HG03354 (cell line): ENCODE results near the gene KMT2E.
"Not testable (repeated sequence)": the region's sequence is repeated elsewhere in the genome, so short reads cannot be mapped to it uniquely, and the experiment has no call there.

Source experiments
- ATAC-seq: cut with Tn5 transposase; IDR thresholded peaks from one replicate; pipeline ENCODE4 v1.9.1; 2021; ENCODE audit warnings: mild to moderate bottlenecking; ENCODE audit not compliant: unreplicated experiment, poor library complexity, severe bottlenecking

KMT2E gene

DNA sequence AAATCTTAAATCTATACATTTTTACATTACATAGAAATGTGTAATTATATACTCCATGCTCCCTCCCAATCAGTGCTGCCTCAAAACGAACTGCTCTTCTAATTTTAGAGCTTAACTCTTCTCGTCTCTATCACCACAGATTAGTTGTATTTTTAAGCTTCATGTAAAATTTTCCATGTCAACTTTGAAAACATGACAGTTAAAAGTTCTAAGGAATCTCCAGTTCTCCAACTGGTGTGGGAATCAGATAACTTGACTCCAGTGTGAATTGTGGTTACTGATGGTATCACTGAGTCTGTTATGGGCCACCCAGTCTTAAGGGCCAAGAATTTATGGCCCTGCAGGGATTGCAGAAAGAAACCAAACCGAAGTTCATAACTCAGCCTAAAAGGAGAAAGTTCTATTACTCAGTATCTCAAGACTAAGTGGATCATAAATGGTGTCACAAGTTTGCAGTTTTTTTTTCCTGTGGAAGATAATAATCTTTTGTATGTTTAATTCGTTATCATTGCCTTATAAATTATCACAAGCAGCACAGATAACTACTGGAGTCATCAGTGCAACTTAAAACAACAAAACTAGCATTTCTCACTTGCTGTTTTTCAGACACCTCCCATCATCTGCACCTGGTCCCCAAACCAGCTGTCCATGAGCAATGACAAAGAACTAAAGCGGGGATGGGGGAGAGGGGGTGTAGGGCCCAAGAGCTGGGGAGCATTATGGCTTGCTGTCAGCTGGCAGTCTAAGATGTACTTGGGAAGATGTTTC, 31.5 kb upstream of the KMT2E start:
- no peak for ATAC-seq

- ATAC-seq, result no peak
Observed at GRCh38 chr7:104983076-104983577, 30.9 kb upstream of the KMT2E start.

DNA sequence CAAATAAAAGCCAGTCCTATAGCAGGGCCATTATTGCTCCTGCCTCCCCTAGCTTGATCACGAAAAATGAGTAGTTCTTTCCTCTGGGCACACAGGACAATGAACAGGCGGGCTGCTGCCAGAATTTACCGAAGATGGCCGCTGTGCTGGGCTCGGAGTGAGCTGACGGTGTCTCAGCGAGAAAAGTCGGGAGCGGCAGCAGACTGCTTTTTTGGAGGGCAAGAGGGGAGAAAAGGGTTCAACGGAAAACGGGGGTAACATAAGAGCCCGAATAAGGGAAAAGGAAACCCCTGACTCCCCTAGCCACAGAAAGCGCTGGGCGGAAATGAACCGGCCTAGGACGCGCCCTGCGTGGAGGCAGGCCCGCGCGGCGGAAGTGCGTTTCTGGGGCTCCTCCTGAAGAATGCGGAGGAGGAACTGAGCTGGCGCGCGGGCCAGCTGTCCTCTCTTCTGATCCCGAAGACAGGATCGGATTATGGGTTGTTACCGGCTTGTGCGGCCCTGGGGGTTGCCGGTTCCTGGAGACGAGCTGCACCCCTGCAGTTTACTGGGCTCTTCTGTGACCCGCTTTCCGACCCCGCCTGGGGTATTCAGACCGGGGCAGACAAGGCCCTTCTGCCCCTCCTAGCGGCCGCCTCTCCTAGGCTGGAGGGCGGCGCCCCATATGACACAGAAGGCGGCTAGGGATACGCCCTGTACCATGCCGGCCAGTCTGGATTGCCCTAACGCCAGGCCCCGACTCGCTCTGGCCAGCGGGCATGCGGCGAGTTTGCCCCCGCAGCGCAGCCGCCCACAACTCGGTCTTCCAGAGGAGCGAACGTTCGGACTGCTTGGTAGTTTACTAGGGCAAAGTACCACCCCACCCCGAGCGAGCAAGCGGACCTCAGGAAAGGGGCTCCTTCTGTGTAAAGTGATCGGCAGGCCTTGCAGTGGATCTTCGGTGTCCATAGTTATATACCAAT, 30.1 kb upstream of the KMT2E start:
- peak; percentile 91 for ATAC-seq

- no peak for ATAC-seq
Observed at GRCh38 chr7:104984585-104985258, 29.3 kb upstream of the KMT2E start.

- no peak for ATAC-seq
Observed at GRCh38 chr7:104985259-104985617, 28.8 kb upstream of the KMT2E start.

DNA sequence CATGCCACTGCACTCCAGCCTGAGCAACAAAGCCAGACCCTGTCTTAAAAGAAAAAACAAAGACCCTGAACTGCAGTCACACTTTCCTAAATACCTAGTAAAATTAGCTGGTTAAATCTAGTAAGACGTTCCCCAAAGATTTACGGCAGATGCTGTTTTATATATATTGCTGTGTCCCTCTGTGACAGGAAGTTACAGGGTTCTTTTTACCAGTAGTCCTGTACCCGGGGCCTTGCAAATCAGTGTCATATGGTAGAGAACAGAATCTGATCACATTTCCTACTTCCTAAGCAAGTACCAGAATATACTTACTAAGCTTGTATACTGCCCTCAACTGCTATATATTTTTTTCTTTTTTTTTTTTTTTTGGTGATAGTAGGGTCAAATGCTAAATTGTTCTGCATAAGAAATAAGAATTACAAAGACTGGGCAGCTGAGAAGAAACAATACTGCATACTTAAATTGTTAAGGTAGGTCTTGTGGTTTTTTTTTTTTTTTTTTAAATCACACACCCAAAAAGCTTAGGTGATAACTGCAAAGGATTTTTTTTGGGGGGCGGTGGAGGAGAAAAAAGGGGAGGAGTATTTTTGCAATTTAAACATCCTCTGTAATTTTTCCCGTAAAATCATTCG, 27.3 kb upstream of the KMT2E start:
- no peak for ATAC-seq

GRCh38 chr7:104987403-104987802, 26.6 kb upstream of the KMT2E start:
- not testable (repeated sequence) for ATAC-seq

DNA sequence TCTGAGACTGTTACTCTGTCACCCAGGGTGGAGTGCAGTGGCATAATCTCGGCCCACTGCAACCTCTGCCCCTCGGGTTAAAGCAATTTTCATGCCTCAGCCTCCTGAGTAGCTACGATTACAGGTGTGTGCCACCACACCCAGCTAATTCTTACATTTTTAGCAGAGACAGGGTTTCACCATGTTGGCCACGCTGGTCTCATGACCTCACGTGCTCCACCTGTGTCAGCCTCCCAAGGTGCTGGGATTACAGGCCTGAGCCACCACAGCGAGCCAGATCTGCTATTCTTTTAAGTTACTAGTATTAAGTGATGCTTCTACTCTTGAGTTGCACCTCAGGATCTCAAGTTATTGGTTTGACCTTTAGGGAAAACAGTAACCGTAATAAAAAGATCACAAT, 23.0 kb upstream of the KMT2E start:
- no peak for ATAC-seq

GRCh38 chr7:104992306-104992705, 21.7 kb upstream of the KMT2E start:
- no peak for ATAC-seq

- ATAC-seq, result no peak
Observed at GRCh38 chr7:104993217-104993862, 20.7 kb upstream of the KMT2E start.

- no peak for ATAC-seq
Observed at GRCh38 chr7:104998040-104998752, 15.8 kb upstream of the KMT2E start.

DNA sequence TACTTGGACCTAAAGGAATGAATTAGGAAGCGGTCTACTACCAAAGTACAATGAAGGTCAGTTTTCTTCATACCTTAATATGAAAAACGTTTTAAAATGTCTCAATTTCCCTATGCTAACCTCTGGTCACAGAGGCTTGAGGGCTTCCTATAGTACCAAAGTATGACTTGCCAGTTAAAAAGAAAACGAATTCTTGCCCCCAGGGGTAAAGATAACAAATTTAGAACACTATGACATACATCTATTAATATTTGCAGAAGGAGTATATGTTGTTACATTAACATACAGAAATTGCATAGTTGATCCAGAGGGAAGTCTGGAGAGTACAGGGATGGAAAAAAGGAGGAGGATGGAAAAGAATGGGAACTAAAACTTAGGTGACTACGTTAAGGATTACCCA, 13.8 kb upstream of the KMT2E start:
- ATAC-seq, result no peak

DNA sequence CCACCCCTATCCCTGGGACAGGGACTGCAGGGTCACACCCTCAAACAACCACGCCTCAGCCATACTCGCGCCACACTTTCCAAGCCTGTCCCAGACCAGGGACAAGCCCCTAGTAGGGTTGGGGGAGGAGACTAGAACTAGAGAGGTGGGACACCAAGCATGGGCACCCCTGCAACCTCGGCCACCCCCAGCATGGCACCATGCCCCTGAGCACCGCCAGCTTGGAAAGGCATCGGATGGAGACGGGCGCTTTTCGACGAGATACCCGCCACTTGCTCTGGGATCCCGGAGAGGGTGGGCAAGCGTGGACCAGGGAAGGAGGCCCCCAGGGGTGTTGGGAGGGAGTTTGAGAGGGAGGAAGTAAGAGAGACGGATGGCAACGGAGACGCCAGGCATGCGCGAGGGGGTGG, 13.1 kb upstream of the KMT2E start:
- no peak for ATAC-seq

DNA sequence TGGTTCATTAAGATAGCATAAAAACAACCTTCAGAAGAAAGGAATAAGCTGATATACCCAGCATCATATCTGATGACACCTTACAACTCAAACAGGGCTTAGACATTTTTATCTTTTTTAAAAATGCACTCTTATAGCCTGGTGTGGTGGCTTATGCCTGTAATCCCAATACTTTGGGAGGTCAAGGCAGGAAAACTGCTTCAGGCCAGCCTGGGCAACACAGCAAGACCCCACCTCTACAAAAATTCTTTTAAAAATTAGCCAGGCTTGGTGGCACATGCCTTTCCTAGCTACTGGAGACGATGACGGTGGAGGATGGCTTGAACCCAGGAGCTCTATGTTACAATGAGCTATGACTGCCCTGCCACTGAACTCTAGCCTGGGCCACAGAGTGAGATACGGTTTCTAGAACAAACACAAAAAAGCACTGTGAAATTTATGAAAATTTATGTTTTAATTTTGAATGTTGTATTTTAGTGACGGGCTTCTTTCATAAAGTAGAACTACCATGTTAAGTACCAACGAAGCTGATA, 12.3 kb upstream of the KMT2E start:
- ATAC-seq, result no peak

- ATAC-seq, result no peak
Observed at GRCh38 chr7:105003275-105003674, 10.7 kb upstream of the KMT2E start.

DNA sequence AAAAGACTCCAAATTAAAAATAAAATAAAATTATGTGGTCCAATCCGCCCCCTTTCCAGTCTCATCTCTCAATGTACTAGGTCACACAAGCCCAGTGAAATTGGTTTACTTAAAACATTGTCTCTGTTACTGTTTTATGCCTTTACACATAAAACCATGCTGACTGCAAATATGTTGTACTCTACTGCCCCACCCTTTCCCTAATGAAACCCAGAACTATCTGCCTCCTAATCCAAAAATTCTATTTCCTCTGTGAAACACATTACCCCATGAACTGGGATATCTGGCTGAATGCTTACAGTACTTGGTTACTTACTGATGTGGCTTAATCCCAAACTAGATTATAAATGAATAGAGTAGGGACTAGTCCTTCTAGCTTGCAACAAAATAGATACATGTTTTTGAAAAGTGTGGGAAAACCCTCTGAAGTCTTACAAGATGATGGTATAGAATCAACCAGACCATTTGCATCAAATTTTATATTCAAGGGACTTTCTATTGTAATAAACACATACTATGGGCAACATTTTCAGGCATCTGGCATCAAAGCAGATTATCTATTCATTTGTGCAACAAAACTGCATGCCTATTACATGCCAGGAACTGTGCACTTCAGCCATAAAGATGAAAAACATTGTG, 10.0 kb upstream of the KMT2E start:
- ATAC-seq, result no peak

DNA sequence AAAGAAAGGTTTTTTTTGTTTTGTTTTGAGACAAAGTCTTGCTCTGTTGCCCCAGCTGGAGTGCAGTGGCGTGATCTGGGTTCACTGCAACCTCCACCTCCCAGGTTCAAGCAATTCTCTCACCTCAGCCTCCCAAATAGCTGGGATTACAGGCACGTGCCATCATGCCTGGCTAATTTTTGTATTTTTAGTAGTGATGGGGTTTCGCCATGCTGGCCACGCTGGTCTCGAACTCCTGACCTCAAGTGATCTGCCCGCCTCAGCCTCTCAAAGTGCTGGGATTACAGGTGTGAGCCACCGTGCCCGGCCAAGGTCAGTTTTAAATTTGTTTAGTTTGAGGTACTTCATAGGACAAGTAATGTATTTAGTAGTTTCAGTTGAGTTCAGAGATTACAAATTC, 9.0 kb upstream of the KMT2E start:
- not testable (repeated sequence) for ATAC-seq

DNA sequence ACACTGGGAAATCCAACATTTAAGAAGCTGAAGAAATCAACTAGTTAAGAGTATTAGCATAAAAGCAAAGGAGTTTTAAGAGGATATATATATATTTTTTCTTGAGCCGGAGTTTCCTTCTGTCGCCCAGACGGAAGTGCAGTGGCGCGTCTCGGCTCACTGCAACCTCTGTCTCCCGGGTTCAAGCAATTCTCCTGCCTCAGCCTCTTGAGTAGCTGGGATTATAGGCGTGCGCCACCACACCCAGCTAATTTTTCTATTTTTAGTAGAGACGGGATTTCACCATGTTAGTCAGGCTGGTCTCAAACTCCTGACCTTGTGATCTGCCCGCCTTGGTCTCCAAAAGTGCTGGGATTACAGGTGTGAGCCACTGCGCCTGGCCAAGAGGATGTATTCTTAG, 8.5 kb upstream of the KMT2E start:
- not testable (repeated sequence) for ATAC-seq
